A673 (cell line): ENCODE results near the gene TCF7.

Source experiments
- EZH2 ChIP-seq: fragments of 200-600 bp; sonication (generic); IDR thresholded peaks from 2 replicates; pipeline ENCODE4 v1.6.1; 2017; ENCODE audit warnings: borderline replicate concordance, low read depth, mild to moderate bottlenecking, mixed read lengths, antibody characterized with exemption, low read length; ENCODE audit not compliant: poor library complexity, severe bottlenecking
- TF ChIP-seq, protein P1 (sequence below): fragments of 300-800, 200-600 bp; sonication (generic); conservative IDR thresholded peaks from 2 replicates; pipeline ENCODE4 v1.5.1; 2017; ENCODE audit warnings: low read depth, mild to moderate bottlenecking, antibody characterized with exemption, low read length, moderate library complexity, mixed read lengths

GRCh38 chr5:134084570-134084969 is 29.9 kb upstream of the TCF7 start:
- TF ChIP-seq, protein P1, sequence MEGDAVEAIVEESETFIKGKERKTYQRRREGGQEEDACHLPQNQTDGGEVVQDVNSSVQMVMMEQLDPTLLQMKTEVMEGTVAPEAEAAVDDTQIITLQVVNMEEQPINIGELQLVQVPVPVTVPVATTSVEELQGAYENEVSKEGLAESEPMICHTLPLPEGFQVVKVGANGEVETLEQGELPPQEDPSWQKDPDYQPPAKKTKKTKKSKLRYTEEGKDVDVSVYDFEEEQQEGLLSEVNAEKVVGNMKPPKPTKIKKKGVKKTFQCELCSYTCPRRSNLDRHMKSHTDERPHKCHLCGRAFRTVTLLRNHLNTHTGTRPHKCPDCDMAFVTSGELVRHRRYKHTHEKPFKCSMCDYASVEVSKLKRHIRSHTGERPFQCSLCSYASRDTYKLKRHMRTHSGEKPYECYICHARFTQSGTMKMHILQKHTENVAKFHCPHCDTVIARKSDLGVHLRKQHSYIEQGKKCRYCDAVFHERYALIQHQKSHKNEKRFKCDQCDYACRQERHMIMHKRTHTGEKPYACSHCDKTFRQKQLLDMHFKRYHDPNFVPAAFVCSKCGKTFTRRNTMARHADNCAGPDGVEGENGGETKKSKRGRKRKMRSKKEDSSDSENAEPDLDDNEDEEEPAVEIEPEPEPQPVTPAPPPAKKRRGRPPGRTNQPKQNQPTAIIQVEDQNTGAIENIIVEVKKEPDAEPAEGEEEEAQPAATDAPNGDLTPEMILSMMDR: no peak
- TF ChIP-seq EZH2: no peak
